NCI-H510A (cell line): ENCODE results near the gene C2orf74.
"Not testable (repeated sequence)": the region's sequence is repeated elsewhere in the genome, so short reads cannot be mapped to it uniquely, and the experiment has no call there.

Experiments
- DNase-seq: peaks from one replicate; lab custom pipeline; 2025; lab: John Stamatoyannopoulos, UW

C2orf74 gene

GRCh38 chr2:61161888-61162287 lies at the start of gene C2orf74:
Gene C2orf74, plus strand, starts transcription at chr2:61162188. Its CDS starts 327 bp downstream, at chr2:61162515.
- DNase-seq: no peak

- DNase-seq: no peak
Measured at GRCh38 chr2:61114147-61114546, 47.8 kb upstream of the C2orf74 start.

GRCh38 chr2:61116302-61116701 lies 45.7 kb upstream of the C2orf74 start:
- no peak for DNase-seq

GRCh38 chr2:61117534-61117933 lies 44.5 kb upstream of the C2orf74 start:
- DNase-seq: no peak

GRCh38 chr2:61125123-61125710 lies 36.8 kb upstream of the C2orf74 start:
- DNase-seq: no peak

GRCh38 chr2:61125798-61126197 lies 36.2 kb upstream of the C2orf74 start:
- no peak for DNase-seq

GRCh38 chr2:61128122-61128521 lies 33.9 kb upstream of the C2orf74 start:
- not testable (repeated sequence) for DNase-seq

- no peak for DNase-seq
Measured at GRCh38 chr2:61134141-61134540, 27.8 kb upstream of the C2orf74 start.

- DNase-seq: no peak
Measured at GRCh38 chr2:61135510-61135909, 26.5 kb upstream of the C2orf74 start.

- no peak for DNase-seq
Measured at GRCh38 chr2:61138859-61139258, 23.1 kb upstream of the C2orf74 start.

GRCh38 chr2:61141151-61141550 lies 20.8 kb upstream of the C2orf74 start:
- no peak for DNase-seq

GRCh38 chr2:61144697-61145268 lies 17.2 kb upstream of the C2orf74 start:
- DNase-seq: peak; percentile 94

GRCh38 chr2:61145990-61146389 lies 16.0 kb upstream of the C2orf74 start:
- DNase-seq: no peak

- not testable (repeated sequence) for DNase-seq
Measured at GRCh38 chr2:61148091-61148490, 13.9 kb upstream of the C2orf74 start.

GRCh38 chr2:61149074-61149473 lies 12.9 kb upstream of the C2orf74 start:
- no peak for DNase-seq

GRCh38 chr2:61151436-61151835 lies 10.6 kb upstream of the C2orf74 start:
- no peak for DNase-seq

GRCh38 chr2:61157371-61158003 lies 4.5 kb upstream of the C2orf74 start:
- no peak for DNase-seq

GRCh38 chr2:61158356-61158955 lies 3.5 kb upstream of the C2orf74 start:
- no peak for DNase-seq

- no peak for DNase-seq
Measured at GRCh38 chr2:61162721-61163120, 733 bp downstream of the C2orf74 start.

- not testable (repeated sequence) for DNase-seq
Measured at GRCh38 chr2:61165082-61165481, 3.1 kb downstream of the C2orf74 start.

GRCh38 chr2:61165946-61166345 lies 4.0 kb downstream of the C2orf74 start:
- no peak for DNase-seq

- no peak for DNase-seq
Measured at GRCh38 chr2:61167579-61167978, 5.6 kb downstream of the C2orf74 start.

GRCh38 chr2:61172671-61173070 lies 10.7 kb downstream of the C2orf74 start:
- no peak for DNase-seq
